Body of pancreas (tissue), 4 donors: ENCODE results near the gene PLK4.

ENCODE experiments used
- POLR2A ChIP-seq, 3 donors: fragments of 450-650 bp; IDR thresholded peaks; one replicate each; pipeline ENCODE4 v1.6.1; 2016; ENCODE audit warnings: antibody characterized with exemption in 3 of 3, mild to moderate bottlenecking in 2 of 3
- TF ChIP-seq, protein P1 (sequence below), 7 experiments: fragments of 450-650 bp in 4 of 7; fragments of 200-600 bp in 3 of 7; sonication (generic) in 3 of 7; IDR thresholded peaks; one replicate each; pipeline ENCODE4 v1.5.1; 2016 to 2019; ENCODE audit warnings: antibody characterized with exemption in 7 of 7

DNA sequence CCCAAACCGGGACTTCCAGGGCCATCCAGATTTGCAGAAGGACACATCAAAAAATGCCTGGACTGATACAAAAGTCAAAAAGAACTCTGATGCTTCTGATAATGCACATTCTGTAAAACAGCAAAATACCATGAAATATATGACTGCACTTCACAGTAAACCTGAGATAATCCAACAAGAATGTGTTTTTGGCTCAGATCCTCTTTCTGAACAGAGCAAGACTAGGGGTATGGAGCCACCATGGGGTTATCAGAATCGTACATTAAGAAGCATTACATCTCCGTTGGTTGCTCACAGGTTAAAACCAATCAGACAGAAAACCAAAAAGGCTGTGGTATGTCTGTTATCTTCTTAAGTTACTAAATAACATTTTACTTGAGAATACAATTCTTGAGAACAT lies 9.2 kb downstream of the PLK4 start:
- TF ChIP-seq POLR2A (IDR thresholded peaks at IDR 0.05), result no peak
- TF ChIP-seq, protein P1, sequence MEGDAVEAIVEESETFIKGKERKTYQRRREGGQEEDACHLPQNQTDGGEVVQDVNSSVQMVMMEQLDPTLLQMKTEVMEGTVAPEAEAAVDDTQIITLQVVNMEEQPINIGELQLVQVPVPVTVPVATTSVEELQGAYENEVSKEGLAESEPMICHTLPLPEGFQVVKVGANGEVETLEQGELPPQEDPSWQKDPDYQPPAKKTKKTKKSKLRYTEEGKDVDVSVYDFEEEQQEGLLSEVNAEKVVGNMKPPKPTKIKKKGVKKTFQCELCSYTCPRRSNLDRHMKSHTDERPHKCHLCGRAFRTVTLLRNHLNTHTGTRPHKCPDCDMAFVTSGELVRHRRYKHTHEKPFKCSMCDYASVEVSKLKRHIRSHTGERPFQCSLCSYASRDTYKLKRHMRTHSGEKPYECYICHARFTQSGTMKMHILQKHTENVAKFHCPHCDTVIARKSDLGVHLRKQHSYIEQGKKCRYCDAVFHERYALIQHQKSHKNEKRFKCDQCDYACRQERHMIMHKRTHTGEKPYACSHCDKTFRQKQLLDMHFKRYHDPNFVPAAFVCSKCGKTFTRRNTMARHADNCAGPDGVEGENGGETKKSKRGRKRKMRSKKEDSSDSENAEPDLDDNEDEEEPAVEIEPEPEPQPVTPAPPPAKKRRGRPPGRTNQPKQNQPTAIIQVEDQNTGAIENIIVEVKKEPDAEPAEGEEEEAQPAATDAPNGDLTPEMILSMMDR (IDR thresholded peaks at IDR 0.05), result no peak
